ENCODE measurements around the gene STS. TPM values are rescaled to one million over a fixed set of nuclear protein-coding genes. Genes with fewer than 3 reads are reported as not detected.

STS gene, protein sequence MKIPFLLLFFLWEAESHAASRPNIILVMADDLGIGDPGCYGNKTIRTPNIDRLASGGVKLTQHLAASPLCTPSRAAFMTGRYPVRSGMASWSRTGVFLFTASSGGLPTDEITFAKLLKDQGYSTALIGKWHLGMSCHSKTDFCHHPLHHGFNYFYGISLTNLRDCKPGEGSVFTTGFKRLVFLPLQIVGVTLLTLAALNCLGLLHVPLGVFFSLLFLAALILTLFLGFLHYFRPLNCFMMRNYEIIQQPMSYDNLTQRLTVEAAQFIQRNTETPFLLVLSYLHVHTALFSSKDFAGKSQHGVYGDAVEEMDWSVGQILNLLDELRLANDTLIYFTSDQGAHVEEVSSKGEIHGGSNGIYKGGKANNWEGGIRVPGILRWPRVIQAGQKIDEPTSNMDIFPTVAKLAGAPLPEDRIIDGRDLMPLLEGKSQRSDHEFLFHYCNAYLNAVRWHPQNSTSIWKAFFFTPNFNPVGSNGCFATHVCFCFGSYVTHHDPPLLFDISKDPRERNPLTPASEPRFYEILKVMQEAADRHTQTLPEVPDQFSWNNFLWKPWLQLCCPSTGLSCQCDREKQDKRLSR
- total RNA-seq: 3.9 and 4.0 TPM in 2 replicates

DNA sequence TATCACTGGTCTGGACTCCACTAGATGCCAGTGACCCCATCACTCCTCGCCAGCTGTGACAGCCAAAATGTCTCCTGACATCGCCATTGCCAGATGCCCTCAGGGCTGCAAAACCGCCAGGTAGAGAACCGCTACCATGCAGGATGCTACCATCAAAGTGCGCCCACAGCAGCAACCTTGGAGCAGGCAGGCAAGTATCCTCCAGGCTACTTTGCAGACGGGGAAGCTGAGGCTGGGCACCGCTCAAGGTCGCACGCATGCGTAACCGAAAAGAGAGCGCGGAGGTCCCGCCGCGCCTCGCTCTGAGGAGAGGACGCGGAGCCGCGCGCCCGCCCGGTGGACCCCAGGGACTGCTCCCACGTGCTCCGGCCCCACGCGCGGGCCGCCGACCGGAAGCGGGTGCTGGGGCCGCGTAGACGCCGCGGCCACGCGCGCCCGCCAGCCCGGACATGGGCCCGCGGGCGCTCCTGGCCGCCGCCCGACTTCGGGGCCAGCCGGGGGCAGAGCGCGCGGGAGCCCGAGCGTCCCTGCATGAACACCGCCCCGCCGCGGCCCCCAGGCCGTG is at the start of gene STS:
STS (plus strand) TSS at position 300 of the 565 bp plus-strand sequence. CDS start 105,488 bp downstream, outside the sequence.
- intact Hi-C loops (cut with micrococcal nuclease): loop anchor here (1.0 kb wide), 1 partner anchor 63 kb away; no protein-coding TSS in a partner anchor
- H3K27me3 Mint-ChIP-seq: no peaks in the 10 kb centered on the region
- CTCF ChIA-PET: interaction anchor here (1.0 kb wide), 1 partner anchor 58 kb away, joined by 3 read pairs; no protein-coding TSS in a partner anchor
- TF ChIP-seq, protein P1, sequence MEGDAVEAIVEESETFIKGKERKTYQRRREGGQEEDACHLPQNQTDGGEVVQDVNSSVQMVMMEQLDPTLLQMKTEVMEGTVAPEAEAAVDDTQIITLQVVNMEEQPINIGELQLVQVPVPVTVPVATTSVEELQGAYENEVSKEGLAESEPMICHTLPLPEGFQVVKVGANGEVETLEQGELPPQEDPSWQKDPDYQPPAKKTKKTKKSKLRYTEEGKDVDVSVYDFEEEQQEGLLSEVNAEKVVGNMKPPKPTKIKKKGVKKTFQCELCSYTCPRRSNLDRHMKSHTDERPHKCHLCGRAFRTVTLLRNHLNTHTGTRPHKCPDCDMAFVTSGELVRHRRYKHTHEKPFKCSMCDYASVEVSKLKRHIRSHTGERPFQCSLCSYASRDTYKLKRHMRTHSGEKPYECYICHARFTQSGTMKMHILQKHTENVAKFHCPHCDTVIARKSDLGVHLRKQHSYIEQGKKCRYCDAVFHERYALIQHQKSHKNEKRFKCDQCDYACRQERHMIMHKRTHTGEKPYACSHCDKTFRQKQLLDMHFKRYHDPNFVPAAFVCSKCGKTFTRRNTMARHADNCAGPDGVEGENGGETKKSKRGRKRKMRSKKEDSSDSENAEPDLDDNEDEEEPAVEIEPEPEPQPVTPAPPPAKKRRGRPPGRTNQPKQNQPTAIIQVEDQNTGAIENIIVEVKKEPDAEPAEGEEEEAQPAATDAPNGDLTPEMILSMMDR (IDR thresholded peaks at IDR 0.05): no peak
- ATAC-seq (ENCODE audit: low read depth) (peak; percentile 50), DNase-seq (no peak)
- POLR2A ChIA-PET: interaction anchor here (0.7 to 1.9 kb wide), 3 partner anchors 38 to 780 kb away, joined by 3 to 12 read pairs (median 4); partner anchors contain the start of gene PNPLA4
- peaks cover 9% of the 10 kb centered on the region for H3K4me1 Mint-ChIP-seq
- no peaks in the 10 kb centered on the region for H3K9me3 Mint-ChIP-seq
- H3K4me3 Mint-ChIP-seq: peak within 1 kb of the TSS; percentile 89
- H3K27ac Mint-ChIP-seq: peak within 1 kb of the TSS; percentile 88
- no peaks in the 10 kb centered on the region for H3K36me3 Mint-ChIP-seq (ENCODE audit: low read depth)

DNA sequence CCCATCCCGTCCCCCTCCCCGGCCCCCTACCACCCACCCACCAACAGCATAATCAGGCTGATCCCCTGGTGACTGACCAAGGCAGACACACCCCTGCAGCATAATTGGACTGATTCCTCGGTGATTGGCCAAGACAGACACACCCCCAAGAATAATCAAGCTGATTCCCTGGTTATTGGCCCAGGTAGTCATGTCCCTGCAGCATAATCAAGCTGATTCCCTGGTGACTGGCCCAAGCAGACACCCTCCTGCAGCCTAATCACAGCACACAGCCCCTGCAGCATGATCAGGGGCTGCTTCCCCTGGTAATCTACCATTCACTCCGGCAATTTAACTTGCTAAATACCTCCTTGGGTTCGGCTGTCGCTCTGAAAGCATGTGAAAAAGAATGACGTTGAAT is 47.5 kb upstream of the STS start:
- no peak overlapping the region for H3K27ac Mint-ChIP-seq
- no peaks in the 10 kb centered on the region for H3K27me3 Mint-ChIP-seq
- H3K4me3 Mint-ChIP-seq: no peak overlapping the region
- TF ChIP-seq, protein P1 (IDR thresholded peaks at IDR 0.05): no peak
- ChIA-PET CTCF (no interaction called here), POLR2A (no interaction called here)
- DNase-seq (no peak), ATAC-seq (ENCODE audit: low read depth) (no peak)
- peaks cover 41% of the 10 kb centered on the region for H3K36me3 Mint-ChIP-seq (ENCODE audit: low read depth)
- intact Hi-C loops (cut with micrococcal nuclease): no loop called here
- H3K9me3 Mint-ChIP-seq: no peaks in the 10 kb centered on the region
- peaks cover 20% of the 10 kb centered on the region for H3K4me1 Mint-ChIP-seq

DNA sequence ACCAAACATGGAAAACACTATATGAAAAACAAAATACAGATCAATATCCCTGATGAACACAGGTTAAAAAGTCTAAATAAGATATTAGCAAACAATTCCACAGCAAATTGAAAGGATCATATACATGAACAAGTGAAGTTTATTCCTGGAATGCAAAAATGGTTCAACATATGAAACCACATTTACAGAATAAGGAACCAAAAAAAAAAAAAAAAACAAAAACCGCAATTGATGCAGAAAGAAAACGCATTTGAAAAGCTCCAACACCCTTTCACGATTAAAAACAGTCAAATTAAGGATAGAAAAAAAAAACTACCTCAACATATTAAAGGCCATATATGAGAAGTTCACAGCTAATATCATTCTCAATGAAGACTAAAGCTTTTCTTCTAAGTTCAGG is 45.4 kb upstream of the STS start:
- Mint-ChIP-seq H3K27me3 (no peaks in the 10 kb centered on the region), H3K27ac (no peak overlapping the region), H3K9me3 (no peaks in the 10 kb centered on the region), H3K36me3 (ENCODE audit: low read depth) (peaks cover 38% of the 10 kb centered on the region), H3K4me3 (no peak overlapping the region), H3K4me1 (peaks cover 20% of the 10 kb centered on the region)
- DNase-seq (no peak), ATAC-seq (ENCODE audit: low read depth) (no peak)
- TF ChIP-seq, protein P1 (IDR thresholded peaks at IDR 0.05): no peak
- POLR2A ChIA-PET: interaction anchor here (0.7 kb wide), 1 partner anchor 8 kb away, joined by 5 read pairs; no protein-coding TSS in a partner anchor
- intact Hi-C loops (cut with micrococcal nuclease): no loop called here
- CTCF ChIA-PET: no interaction called here

DNA sequence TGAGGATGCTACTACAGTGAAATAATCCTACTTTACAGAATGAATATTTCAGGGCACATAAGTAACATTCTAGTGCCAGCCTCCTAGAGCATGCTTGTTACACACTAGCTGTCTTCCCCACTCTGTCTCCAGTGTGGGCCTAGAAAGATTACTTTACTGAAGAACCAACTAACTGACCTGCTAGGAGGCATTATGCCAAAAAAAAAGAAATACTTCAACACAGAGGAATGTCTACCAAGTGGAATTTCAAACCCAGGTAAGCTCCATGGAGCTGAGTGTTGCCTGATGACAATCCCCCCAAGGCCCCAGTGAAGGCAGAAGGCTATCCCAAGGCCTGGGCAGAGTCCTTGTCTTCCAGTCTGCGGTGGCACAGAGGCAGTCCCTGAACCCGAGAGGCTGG is 40.9 kb upstream of the STS start:
- ChIA-PET CTCF (no interaction called here), POLR2A (no interaction called here)
- peaks cover 54% of the 10 kb centered on the region for H3K4me1 Mint-ChIP-seq
- TF ChIP-seq, protein P1 (IDR thresholded peaks at IDR 0.05): no peak
- no peaks in the 10 kb centered on the region for H3K9me3 Mint-ChIP-seq
- ATAC-seq (ENCODE audit: low read depth): no peak
- H3K36me3 Mint-ChIP-seq (ENCODE audit: low read depth): peaks cover 16% of the 10 kb centered on the region
- no peak for DNase-seq
- no peak overlapping the region for H3K27ac Mint-ChIP-seq
- intact Hi-C loops (cut with micrococcal nuclease): no loop called here
- H3K27me3 Mint-ChIP-seq: no peaks in the 10 kb centered on the region
- H3K4me3 Mint-ChIP-seq: no peak overlapping the region

DNA sequence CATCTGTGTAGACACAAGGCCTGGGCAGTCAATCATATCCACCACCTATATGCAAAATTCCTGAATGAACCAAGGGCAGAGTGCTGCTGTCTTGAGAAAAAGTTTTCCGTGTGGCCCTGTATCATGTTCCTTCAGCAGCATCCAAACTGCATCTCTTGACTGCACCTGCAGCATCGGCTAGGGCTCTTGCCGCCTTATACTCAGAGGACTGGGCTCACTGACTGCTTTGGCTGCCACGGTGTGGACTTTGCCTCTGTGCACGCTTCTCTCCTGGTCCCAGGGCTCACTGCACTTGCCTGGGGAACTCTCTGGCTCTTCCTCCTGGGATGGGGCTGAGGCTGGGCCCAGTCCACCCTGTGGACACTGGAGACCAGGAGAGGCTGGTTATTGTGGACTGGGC is 39.5 kb upstream of the STS start:
- H3K36me3 Mint-ChIP-seq (ENCODE audit: low read depth): peaks cover 15% of the 10 kb centered on the region
- H3K9me3 Mint-ChIP-seq: no peaks in the 10 kb centered on the region
- DNase-seq: no peak
- ChIA-PET CTCF (no interaction called here), POLR2A (interaction anchor here (2.2 kb wide), 1 partner anchor 39 kb away, joined by 12 read pairs; no protein-coding TSS in a partner anchor)
- ATAC-seq (ENCODE audit: low read depth): no peak
- no peak overlapping the region for H3K4me3 Mint-ChIP-seq
- intact Hi-C loops (cut with micrococcal nuclease): no loop called here
- no peaks in the 10 kb centered on the region for H3K27me3 Mint-ChIP-seq
- TF ChIP-seq, protein P1 (IDR thresholded peaks at IDR 0.05): no peak
- H3K27ac Mint-ChIP-seq: no peak overlapping the region
- H3K4me1 Mint-ChIP-seq: peaks cover 45% of the 10 kb centered on the region

Data from activated B cell treated with CpG ODN at 0.5 μM for 24 hours (primary cell).